ENCODE data around the gene LGALS7. TPM values are rescaled to one million over a fixed set of nuclear protein-coding genes. Genes with fewer than 3 reads are reported as not detected.
A peak's percentile ranks its signal among the peaks of the same experiment; 100 is the strongest.

Gene LGALS7
- total and polyA plus RNA-seq, 2 of the 13 experiments (the other 11 are each of a cell fraction or from before 2014, with no cell fraction given): 0.73 TPM; not detected in 1

- peak; percentile 63 for DNase-seq (ENCODE audit: low spot score)
- Histone ChIP-seq H3K9me3 (ENCODE audit: low read length) (no peaks in the 10 kb centered on the region), H3K27me3 (ENCODE audit: control insufficient read depth in 1 of 2, insufficient read depth in 2 of 2, low read length in 2 of 2) (no peaks in the 10 kb centered on the region; a peak in 1 of 5 replicates), H3K79me2 (ENCODE audit: insufficient read depth, low read length) (no peaks in the 10 kb centered on the region), H3K27ac (ENCODE audit: extremely low read length, insufficient read depth, low read length) (no peak overlapping the region), H3K36me3 (replicated peaks in 1 of 2; ENCODE audit: control insufficient read depth in 1 of 2, insufficient read depth in 2 of 2, low read length in 2 of 2) (no peaks in the 10 kb centered on the region), H3K4me2 (ENCODE audit: low read depth, low read length) (no peak overlapping the region; the same call in 1 of the 2 replicates), H3K9ac (ENCODE audit: insufficient read depth, low read depth, low read length) (no peak overlapping the region), H3K4me3 (replicated peaks in 1 of 3; ENCODE audit: insufficient read depth in 1 of 3, low read depth in 2 of 3, low read length in 3 of 3) (no peak overlapping the region), H3K4me1 (ENCODE audit: insufficient read depth, low read length) (peaks cover 54% of the 10 kb centered on the region), H4K20me1 (ENCODE audit: insufficient read depth, low read length) (no peaks in the 10 kb centered on the region), H2AFZ (ENCODE audit: low read length) (no peak overlapping the region)
- no TSS peak for BruUV-seq (replicated peaks)
- WGBS (ENCODE audit: low lambda C conversion rate): 14% methylated on average over 3 of the region's 3 CpGs
- in situ Hi-C loops (cut with HindIII; ENCODE audit: extremely low pct_ligation_motif_present, low pct_unique_long_range_greater_than_20kb) (no loop called here), intact Hi-C loops (cut with micrococcal nuclease; ENCODE audit: unreplicated experiment) (no loop called here)
- ChIA-PET CTCF (ENCODE audit: low intra/inter-chr PET ratio, low total read pairs) (no interaction called here), POLR2A (interaction anchor here (0.7 to 1.4 kb wide), 3 partner anchors 21 to 116 kb away, joined by 3 read pairs; partner anchors contain the start of genes ECH1 and NFKBIB)
- ATAC-seq: peak; percentile 33; the same call in 1 of the 3 replicates
- peak; percentile 51 for FAIRE-seq
- TF ChIP-seq ZNF234 (CRISPR knock-in tag; conservative IDR thresholded peaks at IDR 0.05): no peak
- no peak for TF ChIP-seq KDM3A (CRISPR knock-in tag; IDR thresholded peaks at IDR 0.05; ENCODE audit: low read depth)
- TF ChIP-seq ETS1 (CRISPR knock-in tag; IDR thresholded peaks at IDR 0.05): no peak
- TF ChIP-seq, protein P1, sequence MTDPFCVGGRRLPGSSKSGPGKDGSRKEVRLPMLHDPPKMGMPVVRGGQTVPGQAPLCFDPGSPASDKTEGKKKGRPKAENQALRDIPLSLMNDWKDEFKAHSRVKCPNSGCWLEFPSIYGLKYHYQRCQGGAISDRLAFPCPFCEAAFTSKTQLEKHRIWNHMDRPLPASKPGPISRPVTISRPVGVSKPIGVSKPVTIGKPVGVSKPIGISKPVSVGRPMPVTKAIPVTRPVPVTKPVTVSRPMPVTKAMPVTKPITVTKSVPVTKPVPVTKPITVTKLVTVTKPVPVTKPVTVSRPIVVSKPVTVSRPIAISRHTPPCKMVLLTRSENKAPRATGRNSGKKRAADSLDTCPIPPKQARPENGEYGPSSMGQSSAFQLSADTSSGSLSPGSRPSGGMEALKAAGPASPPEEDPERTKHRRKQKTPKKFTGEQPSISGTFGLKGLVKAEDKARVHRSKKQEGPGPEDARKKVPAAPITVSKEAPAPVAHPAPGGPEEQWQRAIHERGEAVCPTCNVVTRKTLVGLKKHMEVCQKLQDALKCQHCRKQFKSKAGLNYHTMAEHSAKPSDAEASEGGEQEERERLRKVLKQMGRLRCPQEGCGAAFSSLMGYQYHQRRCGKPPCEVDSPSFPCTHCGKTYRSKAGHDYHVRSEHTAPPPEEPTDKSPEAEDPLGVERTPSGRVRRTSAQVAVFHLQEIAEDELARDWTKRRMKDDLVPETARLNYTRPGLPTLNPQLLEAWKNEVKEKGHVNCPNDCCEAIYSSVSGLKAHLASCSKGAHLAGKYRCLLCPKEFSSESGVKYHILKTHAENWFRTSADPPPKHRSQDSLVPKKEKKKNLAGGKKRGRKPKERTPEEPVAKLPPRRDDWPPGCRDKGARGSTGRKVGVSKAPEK (CRISPR knock-in tag; IDR thresholded peaks at IDR 0.05; ENCODE audit: borderline replicate concordance): no peak
- TF ChIP-seq ARNT2 (CRISPR knock-in tag; IDR thresholded peaks at IDR 0.05; ENCODE audit: low read depth): no peak
- TF ChIP-seq SRY (CRISPR knock-in tag; IDR thresholded peaks at IDR 0.05): no peak
- TF ChIP-seq AHR (CRISPR knock-in tag; IDR thresholded peaks at IDR 0.05): no peak
- TF ChIP-seq SAFB2 (CRISPR knock-in tag; IDR thresholded peaks at IDR 0.05; ENCODE audit: borderline replicate concordance, low read depth): no peak
- no peak for TF ChIP-seq LCORL (IDR thresholded peaks at IDR 0.05)
- no peak for TF ChIP-seq LCORL (CRISPR knock-in tag; IDR thresholded peaks at IDR 0.05)
- no peak for TF ChIP-seq ZFP90 (CRISPR knock-in tag; IDR thresholded peaks at IDR 0.05; ENCODE audit: borderline replicate concordance)
- TF ChIP-seq ZNF44 (CRISPR knock-in tag; IDR thresholded peaks at IDR 0.05): no peak
- no peak for TF ChIP-seq ZNF143 (CRISPR knock-in tag; IDR thresholded peaks at IDR 0.05)
- TF ChIP-seq, protein P2, sequence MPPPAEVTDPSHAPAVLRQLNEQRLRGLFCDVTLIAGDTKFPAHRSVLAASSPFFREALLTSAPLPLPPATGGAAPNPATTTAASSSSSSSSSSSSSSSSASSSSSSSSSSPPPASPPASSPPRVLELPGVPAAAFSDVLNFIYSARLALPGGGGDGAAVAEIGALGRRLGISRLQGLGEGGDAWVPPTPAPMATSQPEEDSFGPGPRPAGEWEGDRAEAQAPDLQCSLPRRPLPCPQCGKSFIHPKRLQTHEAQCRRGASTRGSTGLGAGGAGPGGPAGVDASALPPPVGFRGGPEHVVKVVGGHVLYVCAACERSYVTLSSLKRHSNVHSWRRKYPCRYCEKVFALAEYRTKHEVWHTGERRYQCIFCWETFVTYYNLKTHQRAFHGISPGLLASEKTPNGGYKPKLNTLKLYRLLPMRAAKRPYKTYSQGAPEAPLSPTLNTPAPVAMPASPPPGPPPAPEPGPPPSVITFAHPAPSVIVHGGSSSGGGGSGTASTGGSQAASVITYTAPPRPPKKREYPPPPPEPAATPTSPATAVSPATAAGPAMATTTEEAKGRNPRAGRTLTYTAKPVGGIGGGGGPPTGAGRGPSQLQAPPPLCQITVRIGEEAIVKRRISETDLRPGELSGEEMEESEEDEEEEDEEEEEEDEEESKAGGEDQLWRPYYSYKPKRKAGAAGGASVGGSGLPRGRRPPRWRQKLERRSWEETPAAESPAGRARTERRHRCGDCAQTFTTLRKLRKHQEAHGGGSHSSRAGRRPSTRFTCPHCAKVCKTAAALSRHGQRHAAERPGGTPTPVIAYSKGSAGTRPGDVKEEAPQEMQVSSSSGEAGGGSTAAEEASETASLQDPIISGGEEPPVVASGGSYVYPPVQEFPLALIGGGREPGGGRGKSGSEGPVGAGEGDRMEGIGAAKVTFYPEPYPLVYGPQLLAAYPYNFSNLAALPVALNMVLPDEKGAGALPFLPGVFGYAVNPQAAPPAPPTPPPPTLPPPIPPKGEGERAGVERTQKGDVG (CRISPR knock-in tag; IDR thresholded peaks at IDR 0.05; ENCODE audit: borderline replicate concordance): no peak
- no peak for TF ChIP-seq KDM6A (CRISPR knock-in tag; IDR thresholded peaks at IDR 0.05; ENCODE audit: low read depth)
- TF ChIP-seq TCF12 (IDR thresholded peaks at IDR 0.05): no peak
- TF ChIP-seq TCF12 (CRISPR knock-in tag; IDR thresholded peaks at IDR 0.05): no peak
- no peak for TF ChIP-seq SETDB1 (CRISPR knock-in tag; IDR thresholded peaks at IDR 0.05; ENCODE audit: borderline replicate concordance)
- no peak for TF ChIP-seq ZNF569 (CRISPR knock-in tag; IDR thresholded peaks at IDR 0.05; ENCODE audit: borderline replicate concordance)
Measured at GRCh38 chr19:38784224-38784623, 10.9 kb upstream of the LGALS7 start.

All from HepG2 (cell line).